Measurements from ENCODE around the gene METTL2B.
"Not testable (repeated sequence)": the region's sequence is repeated elsewhere in the genome, so short reads cannot be mapped to it uniquely, and the experiment has no call there.

The METTL2B gene

DNA sequence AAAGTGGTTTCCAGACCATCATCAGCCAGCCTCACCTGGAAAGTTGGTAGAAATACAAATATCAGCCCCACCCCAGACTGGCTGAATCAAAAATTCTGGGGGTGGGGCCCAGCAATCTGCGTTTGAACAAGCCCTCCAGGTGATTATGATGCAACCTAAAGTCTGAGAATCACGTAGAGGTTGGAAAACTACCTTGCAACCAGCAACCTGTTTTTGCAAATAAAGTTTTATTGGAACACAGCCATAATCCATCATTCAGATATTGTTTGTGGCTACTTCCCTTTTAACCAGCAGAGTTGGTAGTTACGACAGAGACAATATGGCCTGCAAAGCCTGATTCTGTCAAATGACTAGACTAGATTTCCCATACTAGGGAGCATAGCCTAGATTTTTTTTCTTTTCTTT, 49.5 kb downstream of the METTL2B start:
- DNase-seq (ENCODE audit: low read depth), result not testable (repeated sequence)

DNA sequence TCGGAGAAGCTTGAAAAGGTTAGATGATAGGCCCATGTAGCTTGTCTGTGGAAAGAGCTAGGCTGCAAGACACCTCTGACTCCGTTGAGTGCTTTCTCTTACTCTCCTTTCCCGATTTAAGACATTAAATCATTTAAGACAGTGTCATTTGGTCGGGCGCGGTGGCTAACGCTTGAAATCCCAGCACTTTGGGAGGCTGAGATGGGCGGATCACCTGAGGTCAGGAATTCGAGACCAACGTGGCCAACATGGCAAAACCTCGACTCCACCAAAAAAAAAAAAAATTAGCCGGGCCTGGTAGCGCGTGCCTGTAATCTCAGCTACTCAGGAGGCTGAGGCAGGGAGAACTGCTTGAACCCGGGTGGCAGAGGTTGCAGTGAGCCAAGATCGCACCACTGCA, 52.6 kb downstream of the METTL2B start:
- DNase-seq (ENCODE audit: low read depth), result not testable (repeated sequence)

GRCh38 chr7:128530121-128530854, 53.7 kb downstream of the METTL2B start:
- DNase-seq (ENCODE audit: low read depth), result peak; percentile 42

GRCh38 chr7:128530855-128531104, 54.2 kb downstream of the METTL2B start:
- DNase-seq (ENCODE audit: low read depth), result no peak

DNA sequence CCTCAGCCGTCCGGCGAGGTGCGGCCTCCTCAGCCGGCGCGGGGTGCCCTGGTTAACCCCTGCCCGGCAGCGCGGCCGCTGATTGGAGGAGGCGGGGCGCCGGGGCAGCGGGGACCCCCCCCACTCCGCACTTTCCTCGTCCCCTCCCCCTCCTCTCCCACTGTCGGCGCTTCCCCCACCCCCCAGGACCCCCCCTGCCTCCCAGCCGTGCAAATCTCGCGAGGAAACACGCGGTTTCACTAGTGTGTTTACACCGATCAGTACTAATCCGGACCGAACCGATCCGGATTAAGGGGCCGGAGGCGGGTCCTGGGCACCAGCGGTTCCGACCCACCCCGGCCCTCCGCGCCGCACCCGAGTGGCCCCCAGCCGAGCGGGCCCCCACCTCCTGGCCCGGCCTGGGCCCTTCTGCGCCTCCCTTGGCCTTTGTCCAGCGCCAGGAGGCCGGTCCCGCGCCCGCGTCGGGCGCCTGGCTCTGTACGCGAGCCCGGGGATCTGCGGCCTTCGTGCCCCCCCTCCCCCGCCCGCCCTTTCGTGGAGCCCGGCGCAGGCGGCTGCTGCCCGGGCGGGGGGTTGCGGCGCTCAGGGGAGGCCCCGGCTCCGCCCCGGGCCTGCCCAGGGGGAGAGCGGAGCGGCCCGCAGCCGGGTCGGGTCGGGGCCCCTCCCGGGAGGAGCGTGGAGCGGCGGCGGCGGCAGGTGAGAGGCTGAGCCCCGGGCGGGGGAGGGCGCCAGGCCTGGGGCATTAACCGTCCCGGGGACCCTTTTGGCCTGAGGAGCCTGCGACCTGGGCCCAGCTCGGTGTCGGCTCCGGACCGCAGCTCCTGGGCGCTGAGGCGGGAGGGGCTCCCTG, 54.8 kb downstream of the METTL2B start:
- DNase-seq (ENCODE audit: low read depth), result peak; percentile 65

GRCh38 chr7:128531955-128532478, 55.5 kb downstream of the METTL2B start:
- not testable (repeated sequence) for DNase-seq (ENCODE audit: low read depth)

GRCh38 chr7:128532956-128533355, 56.4 kb downstream of the METTL2B start:
- not testable (repeated sequence) for DNase-seq (ENCODE audit: low read depth)

DNA sequence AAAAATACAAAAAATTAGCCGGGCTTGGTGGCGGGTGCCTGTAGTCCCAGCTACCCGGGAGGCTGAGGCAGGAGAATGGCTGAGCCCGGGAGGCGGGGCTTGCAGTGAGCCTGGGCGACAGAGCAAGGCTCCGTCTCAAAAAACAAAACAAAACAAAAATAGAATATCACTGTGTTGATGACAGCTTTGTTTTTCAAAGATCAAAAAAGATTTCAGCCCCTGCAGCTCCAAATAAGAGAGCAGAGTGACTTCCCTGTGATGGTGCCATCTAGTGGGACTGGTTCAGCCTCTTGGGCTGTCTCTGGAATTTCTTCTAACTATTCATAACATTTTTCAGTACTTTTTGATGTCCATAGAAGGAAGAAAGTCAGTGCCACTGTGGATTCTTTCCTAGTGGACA, 60.9 kb downstream of the METTL2B start:
- DNase-seq (ENCODE audit: low read depth), result not testable (repeated sequence)

DNA sequence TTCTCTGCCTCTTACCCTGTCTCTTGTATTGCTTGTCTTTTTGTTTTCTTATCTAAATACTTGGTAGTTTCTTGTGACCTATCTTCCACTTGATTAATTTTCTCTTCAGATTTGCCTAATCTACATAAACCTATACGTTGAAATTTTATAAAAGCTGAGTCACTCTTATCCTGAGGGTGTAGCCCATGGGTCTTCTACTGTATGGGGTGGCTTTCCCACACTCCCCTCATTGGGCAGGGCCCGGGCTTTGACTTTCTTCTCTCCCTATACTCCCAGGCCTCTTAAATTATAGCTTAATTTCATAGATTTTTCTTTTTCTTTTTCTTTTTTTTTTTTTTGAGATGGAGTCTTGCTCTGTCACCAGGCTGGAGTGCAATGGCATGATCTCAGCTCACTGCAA, 66.0 kb downstream of the METTL2B start:
- DNase-seq (ENCODE audit: low read depth), result not testable (repeated sequence)

- not testable (repeated sequence) for DNase-seq (ENCODE audit: low read depth)
Observed at GRCh38 chr7:128543300-128543699, 66.8 kb downstream of the METTL2B start.

DNA sequence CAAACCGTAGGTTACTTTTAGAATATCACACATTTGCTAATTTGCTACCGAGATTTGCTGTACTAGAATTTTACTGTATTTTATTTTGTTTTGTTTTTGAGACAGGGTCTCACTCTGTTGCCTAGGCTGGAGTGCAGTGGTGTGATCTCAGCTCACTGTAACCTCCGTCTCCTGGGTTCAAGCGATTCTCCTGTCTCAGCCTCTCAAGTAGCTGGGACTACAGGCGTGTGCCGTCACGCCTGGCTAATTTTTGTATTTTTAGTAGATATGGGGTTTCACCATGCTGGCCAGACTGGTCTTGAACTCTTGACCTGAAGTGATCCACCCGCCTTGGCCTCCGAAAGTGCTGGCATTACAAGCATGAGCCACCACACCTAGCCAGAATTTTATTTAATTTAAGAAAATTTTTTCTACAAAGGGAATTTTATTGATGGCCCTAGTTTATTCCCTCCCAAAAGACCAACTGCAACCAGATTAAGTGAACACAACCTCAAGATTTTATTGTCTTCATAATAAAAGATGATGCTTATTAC, 69.8 kb downstream of the METTL2B start:
- not testable (repeated sequence) for DNase-seq (ENCODE audit: low read depth)

DNA sequence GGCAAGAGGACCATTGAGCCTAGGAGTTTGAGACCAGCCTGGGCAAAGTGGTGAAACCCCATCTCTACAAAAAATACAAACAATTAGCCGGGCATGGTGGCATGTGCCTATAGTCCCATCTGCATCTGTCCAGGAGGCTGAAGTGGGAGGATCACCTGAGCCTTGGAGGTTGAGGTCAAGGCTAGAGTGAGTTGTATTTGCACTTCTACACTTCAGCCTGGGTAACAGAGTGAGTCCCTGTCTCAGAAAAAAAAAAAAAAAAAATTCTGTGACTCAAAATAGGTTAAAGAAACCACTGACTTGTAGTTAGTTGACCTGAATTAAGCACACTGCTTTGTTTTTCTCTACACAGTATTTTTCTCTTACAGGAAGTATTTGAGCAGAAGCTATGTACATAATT, 74.4 kb downstream of the METTL2B start:
- DNase-seq (ENCODE audit: low read depth), result no peak

DNA sequence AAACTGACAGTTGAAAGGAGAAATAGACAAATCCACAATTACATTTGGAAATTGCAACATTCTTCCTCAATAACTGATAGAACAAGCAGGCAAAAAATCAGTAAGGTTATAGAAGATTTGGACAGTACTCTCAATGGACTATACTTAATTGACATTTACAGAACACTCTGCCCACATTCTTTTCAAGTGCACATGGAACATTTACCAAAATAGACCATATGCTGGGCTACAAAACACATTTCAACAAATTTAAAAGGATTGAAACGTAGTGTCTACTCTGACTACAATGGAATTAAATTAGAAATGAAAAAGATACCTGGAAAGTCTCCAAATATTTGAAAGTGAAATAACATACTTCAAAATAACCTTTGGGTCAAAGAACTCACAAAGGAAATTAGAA, 77.8 kb downstream of the METTL2B start:
- not testable (repeated sequence) for DNase-seq (ENCODE audit: low read depth)

All from T-helper 22 cell (primary cell).